LNCAP (cell line): ENCODE results near the gene PLK5.

Source experiments
- TF ChIP-seq, protein P1 (sequence below): fragments of 450-650 bp; IDR thresholded peaks from 2 replicates; pipeline ENCODE4 v1.5.1; 2017; ENCODE audit warnings: mild to moderate bottlenecking

PLK5 gene

DNA sequence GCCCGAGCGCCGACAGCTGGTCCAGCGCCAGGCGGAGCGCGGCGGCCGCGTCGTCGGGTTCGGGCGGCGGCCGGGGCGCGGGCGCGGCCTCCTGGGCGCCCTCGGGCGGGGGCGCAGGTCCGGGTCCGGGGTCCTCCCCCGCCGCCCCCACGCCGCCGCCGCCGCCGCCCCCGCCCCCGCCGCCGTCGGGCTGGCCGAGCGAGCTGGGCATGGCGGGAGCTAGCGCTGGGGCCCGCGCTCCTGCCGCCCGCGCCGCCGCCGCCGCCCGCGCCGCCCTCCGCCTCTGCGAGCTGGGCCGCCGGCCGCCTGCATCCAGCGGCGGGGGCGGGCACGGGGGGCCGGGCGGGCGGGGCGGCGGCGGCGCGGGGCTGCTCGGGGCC, 44.0 kb downstream of the PLK5 start:
- TF ChIP-seq, protein P1, sequence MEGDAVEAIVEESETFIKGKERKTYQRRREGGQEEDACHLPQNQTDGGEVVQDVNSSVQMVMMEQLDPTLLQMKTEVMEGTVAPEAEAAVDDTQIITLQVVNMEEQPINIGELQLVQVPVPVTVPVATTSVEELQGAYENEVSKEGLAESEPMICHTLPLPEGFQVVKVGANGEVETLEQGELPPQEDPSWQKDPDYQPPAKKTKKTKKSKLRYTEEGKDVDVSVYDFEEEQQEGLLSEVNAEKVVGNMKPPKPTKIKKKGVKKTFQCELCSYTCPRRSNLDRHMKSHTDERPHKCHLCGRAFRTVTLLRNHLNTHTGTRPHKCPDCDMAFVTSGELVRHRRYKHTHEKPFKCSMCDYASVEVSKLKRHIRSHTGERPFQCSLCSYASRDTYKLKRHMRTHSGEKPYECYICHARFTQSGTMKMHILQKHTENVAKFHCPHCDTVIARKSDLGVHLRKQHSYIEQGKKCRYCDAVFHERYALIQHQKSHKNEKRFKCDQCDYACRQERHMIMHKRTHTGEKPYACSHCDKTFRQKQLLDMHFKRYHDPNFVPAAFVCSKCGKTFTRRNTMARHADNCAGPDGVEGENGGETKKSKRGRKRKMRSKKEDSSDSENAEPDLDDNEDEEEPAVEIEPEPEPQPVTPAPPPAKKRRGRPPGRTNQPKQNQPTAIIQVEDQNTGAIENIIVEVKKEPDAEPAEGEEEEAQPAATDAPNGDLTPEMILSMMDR = no peak

DNA sequence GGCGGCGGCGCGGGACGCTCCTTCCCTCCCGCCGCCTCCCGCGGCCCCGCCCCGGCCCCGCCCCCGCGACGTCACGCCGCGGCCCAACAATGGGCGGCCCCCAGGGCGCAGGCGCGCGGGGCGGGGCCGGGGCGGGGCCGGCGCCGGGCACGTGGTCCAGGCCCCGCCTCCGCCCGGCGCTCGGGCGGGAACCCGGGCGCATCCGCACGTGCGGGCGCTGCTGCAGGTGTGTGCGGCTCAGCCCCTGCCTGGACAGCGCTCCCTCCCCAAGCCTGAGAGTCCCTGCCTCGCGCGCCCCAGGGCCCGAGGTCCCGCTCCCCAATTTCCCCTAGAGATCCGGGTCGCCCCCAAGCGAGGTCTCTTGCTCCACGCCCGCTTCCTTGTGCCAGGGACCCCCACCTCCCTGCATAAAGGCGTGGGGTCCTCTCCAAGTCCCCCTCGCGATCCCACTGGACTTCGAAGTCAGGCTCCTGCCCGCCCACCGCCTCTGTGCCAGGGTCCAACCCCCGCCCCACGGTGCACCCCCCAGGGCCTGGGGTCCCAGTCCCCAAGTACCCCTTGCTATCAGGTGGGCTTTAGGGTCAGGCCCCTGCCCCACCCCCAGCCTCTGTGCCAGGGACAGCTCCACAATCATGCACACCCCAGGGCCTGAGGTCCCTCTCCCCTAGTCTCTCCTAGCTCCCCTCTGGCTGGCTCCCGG, 44.6 kb downstream of the PLK5 start, which contains the start of gene MEX3D:
Gene MEX3D (minus strand): TSS at position 6 of the 700 bp plus-strand sequence. CDS start 267 bp downstream, outside the sequence.
- TF ChIP-seq, protein P1 = no peak

DNA sequence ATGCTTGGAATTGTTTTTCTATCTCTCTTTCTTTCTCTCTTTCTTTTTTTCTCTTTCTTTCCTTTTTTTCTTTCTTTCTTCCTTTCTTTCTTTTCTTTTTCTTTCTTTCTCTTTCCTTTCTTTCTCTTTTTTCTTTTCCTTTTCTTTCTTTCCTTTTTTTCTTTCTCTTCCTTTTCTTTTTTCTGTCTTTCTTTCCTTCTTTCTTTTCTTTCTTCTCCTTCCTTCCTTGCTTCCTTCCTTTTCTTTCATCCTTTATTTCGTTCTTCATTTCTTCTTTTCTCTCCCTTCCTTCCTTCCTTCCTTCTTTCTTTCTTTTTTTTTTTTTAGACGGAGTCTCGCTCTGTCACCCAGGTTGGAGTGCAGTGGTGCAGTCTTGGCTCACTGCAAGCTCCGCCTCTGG, 46.1 kb downstream of the PLK5 start:
- TF ChIP-seq, protein P1 = no peak

DNA sequence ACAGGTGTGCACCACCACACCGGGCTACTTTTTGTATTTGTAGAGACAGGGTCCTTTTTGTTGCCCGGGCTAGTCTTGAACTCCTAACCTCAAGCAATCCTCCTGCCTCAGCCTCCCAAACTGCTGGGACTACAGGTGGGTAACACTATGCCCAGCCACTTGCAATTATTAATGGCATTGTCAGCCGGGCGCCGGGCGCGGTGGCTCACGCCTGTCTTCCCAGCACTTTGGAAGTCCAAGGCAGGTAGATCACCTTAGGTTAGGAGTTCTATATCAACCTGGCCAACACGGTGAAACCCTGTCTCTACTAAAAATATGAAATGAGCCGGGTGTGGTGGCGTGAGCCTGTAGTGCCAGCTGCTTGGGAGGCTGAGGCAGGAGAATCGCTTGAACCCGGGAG, 47.0 kb downstream of the PLK5 start:
- TF ChIP-seq, protein P1 = no peak

DNA sequence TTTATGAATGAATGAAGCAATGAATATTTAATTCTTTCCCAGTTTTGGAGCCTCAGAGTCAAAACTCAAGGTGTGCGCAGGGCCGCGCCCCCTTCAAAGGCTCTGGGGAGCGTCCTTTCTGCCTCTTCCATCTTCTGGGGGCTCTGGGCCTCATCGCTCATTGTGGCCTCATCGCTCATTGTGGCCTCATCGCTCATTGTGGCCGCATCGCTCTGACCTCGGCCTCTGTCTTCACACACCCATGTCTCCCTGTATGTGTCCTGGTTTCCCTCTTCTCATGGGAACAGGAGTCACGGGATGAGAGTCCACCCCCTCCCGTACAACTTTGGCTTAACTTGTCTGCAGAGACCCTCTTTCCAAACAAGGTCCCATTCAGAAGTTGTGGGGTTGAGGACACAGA, 47.5 kb downstream of the PLK5 start:
- TF ChIP-seq, protein P1 = no peak

DNA sequence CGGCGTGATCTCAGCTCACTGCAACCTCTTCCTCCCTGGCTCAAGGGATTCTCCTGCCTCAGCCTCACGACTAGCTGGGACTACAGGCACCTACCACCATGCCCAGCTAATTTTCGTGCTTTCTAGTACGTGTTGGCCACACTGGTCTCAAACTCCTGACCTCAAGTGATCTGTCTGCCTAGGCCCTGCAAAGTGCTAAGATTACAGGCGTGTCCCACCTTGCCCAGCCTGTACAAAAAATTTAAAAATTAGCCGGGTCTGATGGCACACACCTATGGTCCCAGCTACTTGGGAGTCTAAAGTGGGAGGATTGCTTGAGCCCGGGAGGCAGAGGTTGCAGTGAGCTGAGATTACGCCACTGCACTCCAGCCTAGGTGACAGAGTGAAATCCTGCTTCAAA, 48.9 kb downstream of the PLK5 start:
- TF ChIP-seq, protein P1 = no peak

DNA sequence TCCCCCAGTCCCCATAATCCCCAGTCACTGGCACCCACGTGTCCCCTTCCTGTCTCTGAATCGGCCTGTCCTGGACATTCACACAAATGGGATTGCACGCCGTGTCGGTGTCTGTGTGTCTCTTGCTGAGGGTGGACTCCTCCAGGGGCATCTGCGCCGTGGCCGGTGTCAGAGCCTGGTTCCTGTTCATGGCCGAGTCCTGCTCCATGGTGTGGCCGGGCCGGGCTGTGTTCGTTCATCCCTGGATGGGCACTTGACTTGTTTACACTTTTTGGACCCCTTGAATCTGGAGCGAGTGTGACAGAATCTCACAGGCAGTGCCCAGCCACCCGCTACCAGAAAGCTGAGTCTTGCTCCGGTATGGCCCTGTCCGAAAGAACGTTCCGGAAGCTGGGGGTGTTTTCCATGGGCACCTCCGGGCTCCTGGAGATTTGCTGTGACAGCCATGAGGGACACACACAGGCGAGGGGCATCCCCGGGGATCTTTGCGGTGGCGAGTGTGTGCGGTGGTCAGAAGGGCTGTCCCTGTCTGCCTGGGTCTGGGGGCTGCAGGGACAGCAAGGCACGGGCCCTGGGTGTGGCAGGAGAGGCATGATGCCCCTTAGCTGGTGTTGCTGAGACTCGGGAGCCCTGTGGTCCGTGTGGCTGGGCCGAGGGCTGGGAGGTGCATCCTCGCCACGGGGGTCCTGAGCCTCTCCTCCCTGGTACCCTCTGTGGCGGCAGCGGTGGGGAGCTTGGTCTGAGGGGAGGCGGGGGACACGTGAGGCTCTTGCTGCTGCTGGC, 50.7 kb downstream of the PLK5 start:
- TF ChIP-seq, protein P1 = no peak
